GM06990 (cell line): Measurements from ENCODE around the gene FH.

ENCODE experiments used
- DNase-seq: peaks from one replicate; pipeline ENCODE4 v3.0.0-alpha.2; 2011; ENCODE audit not compliant: insufficient read length; ENCODE audit errors: extremely low read depth
- H3K27me3 ChIP-seq: replicated peaks from 2 replicates; pipeline ENCODE4 v1.6.0; 2011; ENCODE audit warnings: low read length; ENCODE audit not compliant: control insufficient read depth, insufficient read depth
- H3K36me3 ChIP-seq: 2 replicates; pipeline ENCODE4 v1.5.1; 2011; ENCODE audit warnings: low read length; ENCODE audit not compliant: control insufficient read depth, insufficient read depth
- H3K4me3 ChIP-seq: replicated peaks from 2 replicates; pipeline ENCODE4 v1.5.1; 2011; ENCODE audit warnings: low read depth, mild to moderate bottlenecking, control low read depth, low read length
- CTCF ChIP-seq: IDR thresholded peaks from 2 replicates; pipeline ENCODE4 v1.5.1; 2011; ENCODE audit warnings: low read length, control low read depth, mild to moderate bottlenecking, inconsistent platforms; ENCODE audit not compliant: insufficient read depth, poor library complexity, severe bottlenecking

The FH gene

GRCh38 chr1:241520080-241520465 lies 518 bp upstream of the FH start:
- no peak for DNase-seq
- H3K4me3 ChIP-seq = peak overlapping the region; percentile 58
- no peak for TF ChIP-seq CTCF

DNA sequence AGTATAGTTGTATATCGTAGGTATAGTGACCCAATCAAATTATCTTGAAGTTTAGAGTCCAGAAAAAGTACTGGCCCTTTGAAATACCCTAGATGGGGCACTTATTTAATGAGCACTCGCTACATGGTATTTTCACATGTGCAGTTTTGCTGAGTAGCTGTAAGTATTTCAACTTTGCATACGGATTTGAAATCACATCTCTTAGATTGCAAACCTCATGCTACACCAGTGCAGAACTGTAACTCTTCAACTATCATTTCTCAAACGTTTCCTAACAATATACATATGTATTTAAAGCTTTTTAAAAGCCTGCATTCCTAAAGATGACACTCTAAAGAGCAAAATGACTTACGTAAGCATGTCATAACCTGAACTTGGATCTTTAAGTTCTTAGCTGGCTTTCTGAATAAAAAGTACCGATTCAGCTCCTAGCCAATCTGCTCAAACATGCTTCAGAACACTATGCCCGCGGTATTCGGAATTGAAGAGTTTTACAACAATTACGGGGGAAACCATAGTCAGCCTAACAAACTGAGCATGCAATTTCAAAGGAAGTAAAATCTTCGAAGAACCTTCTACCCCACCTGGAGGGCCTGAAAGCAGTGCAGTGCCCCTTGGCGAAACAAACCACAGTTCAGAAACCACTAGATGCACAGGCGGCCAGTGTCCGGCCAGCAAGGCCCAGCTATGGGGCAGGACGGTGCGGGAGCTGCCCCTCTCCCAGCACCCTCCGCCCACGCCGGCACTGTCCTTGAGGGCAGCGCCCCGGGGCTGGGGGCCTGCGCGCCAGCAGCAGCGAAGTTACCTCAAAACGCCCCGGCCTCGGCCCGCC lies 863 bp downstream of the FH start:
- no peaks in the 10 kb centered on the region for H3K27me3 ChIP-seq
- peak overlapping the region; percentile 82 for H3K4me3 ChIP-seq
- H3K36me3 ChIP-seq = no peaks in the 10 kb centered on the region
- DNase-seq = no peak
- TF ChIP-seq CTCF = no peak

More at GRCh38 chr1:241520080-241520465, 518 bp upstream of the FH start:
- Histone ChIP-seq H3K27me3 (no peaks in the 10 kb centered on the region), H3K36me3 (no peaks in the 10 kb centered on the region)

GRCh38 chr1:241513378-241513777 lies 6.2 kb downstream of the FH start:
- DNase-seq = no peak
- no peak for TF ChIP-seq CTCF
- Histone ChIP-seq H3K36me3 (peaks cover 5% of the 10 kb centered on the region), H3K27me3 (no peaks in the 10 kb centered on the region), H3K4me3 (no peak overlapping the region)

DNA sequence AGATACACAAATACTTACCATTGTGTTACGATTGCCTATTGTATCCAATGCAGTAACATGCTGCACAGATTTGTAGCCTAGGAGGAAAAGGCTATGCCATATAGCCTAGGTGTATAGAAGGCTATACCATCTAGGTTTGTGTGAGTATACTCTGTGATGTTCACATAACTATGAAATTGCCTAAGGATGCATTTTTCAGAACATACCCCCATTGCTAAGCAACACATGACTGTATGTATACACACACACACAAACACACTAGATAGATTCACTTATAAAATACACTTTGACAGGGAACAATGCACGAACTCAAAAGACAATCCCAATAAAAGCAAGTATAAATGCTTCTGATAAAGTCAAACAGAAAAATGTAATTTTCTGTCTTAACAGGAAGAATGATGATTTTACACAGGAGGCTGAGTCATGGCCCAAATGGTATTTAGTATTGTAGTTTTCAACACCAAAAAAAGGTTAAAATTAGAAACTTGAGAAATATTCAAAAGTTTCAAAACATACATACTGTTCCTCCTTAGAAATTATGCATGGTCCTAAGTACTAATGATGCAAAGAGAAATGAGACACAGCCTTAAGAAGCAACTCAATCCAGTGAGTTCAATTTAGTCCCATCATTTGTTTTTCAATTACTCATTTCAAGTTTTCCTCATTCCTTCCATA lies 12.2 kb downstream of the FH start:
- H3K36me3 ChIP-seq = peaks cover 8% of the 10 kb centered on the region
- no peak for DNase-seq

GRCh38 chr1:241503444-241503843 lies 16.1 kb downstream of the FH start:
- H3K27me3 ChIP-seq = no peaks in the 10 kb centered on the region
- DNase-seq = no peak
- no peak for TF ChIP-seq CTCF
- H3K4me3 ChIP-seq = no peak overlapping the region
- H3K36me3 ChIP-seq = peaks cover 3% of the 10 kb centered on the region

More for the DNA sequence above, 12.2 kb downstream of the FH start:
- TF ChIP-seq CTCF = no peak
- Histone ChIP-seq H3K4me3 (no peak overlapping the region), H3K27me3 (no peaks in the 10 kb centered on the region)
